Activated naive CD8-positive, alpha-beta T cell treated with anti-CD3 and anti-CD28 coated beads, Interleukin-2, amount 50 U/mL, for 24 hours (primary cell): Measurements from ENCODE around the gene DIAPH2.

ENCODE experiments used
- ATAC-seq: fragments of 150-1000 bp; cut with Tn5 transposase; one replicate; pipeline ENCODE4 v1.10.0; 2021
- DNase-seq: peaks from one replicate; pipeline ENCODE4 v3.0.0; 2021
- H3K27ac Mint-ChIP-seq: one replicate; pipeline ENCODE4 v1.8.0; 2021; ENCODE audit warnings: mild to moderate bottlenecking, mixed read lengths
- H3K27me3 Mint-ChIP-seq: one replicate; pipeline ENCODE4 v1.8.0; 2021; ENCODE audit warnings: mixed read lengths
- H3K36me3 Mint-ChIP-seq: one replicate; pipeline ENCODE4 v1.8.0; 2021; ENCODE audit warnings: low read depth, mixed read lengths
- H3K4me1 Mint-ChIP-seq: one replicate; pipeline ENCODE4 v1.8.0; 2021; ENCODE audit warnings: mixed read lengths
- H3K4me3 Mint-ChIP-seq: one replicate; pipeline ENCODE4 v1.8.0; 2021; ENCODE audit warnings: mild to moderate bottlenecking, moderate library complexity, mixed read lengths
- H3K9me3 Mint-ChIP-seq: one replicate; pipeline ENCODE4 v1.8.0; 2021; ENCODE audit warnings: mixed read lengths

The DIAPH2 gene

GRCh38 chrX:96989830-96990571 lies 305.4 kb downstream of the DIAPH2 start:
- DNase-seq, result no peak
- peaks cover 3% of the 10 kb centered on the region for H3K36me3 Mint-ChIP-seq
- H3K4me1 Mint-ChIP-seq, result no peaks in the 10 kb centered on the region
- no peak overlapping the region for H3K27ac Mint-ChIP-seq
- H3K4me3 Mint-ChIP-seq, result no peak overlapping the region
- H3K27me3 Mint-ChIP-seq, result no peaks in the 10 kb centered on the region
- ATAC-seq, result no peak
- peaks cover 6% of the 10 kb centered on the region for H3K9me3 Mint-ChIP-seq

GRCh38 chrX:96994093-96994492 lies 309.5 kb downstream of the DIAPH2 start:
- DNase-seq, result no peak
- Mint-ChIP-seq H3K9me3 (peaks cover 6% of the 10 kb centered on the region), H3K27me3 (no peaks in the 10 kb centered on the region), H3K36me3 (peaks cover 3% of the 10 kb centered on the region), H3K4me1 (no peaks in the 10 kb centered on the region), H3K4me3 (no peak overlapping the region), H3K27ac (no peak overlapping the region)
- ATAC-seq, result no peak

- Mint-ChIP-seq H3K27ac (no peak overlapping the region), H3K4me1 (no peaks in the 10 kb centered on the region), H3K9me3 (peaks cover 9% of the 10 kb centered on the region), H3K27me3 (no peaks in the 10 kb centered on the region), H3K36me3 (peaks cover 6% of the 10 kb centered on the region), H3K4me3 (no peak overlapping the region)
- DNase-seq, result no peak
- ATAC-seq, result no peak
Measured at GRCh38 chrX:96997196-96997595, 312.6 kb downstream of the DIAPH2 start.

GRCh38 chrX:97000682-97001368 lies 316.2 kb downstream of the DIAPH2 start:
- H3K4me3 Mint-ChIP-seq, result no peak overlapping the region
- no peak overlapping the region for H3K27ac Mint-ChIP-seq
- no peaks in the 10 kb centered on the region for H3K4me1 Mint-ChIP-seq
- peaks cover 3% of the 10 kb centered on the region for H3K9me3 Mint-ChIP-seq
- H3K36me3 Mint-ChIP-seq, result peaks cover 2% of the 10 kb centered on the region
- ATAC-seq (no peak), DNase-seq (no peak)
- no peaks in the 10 kb centered on the region for H3K27me3 Mint-ChIP-seq

GRCh38 chrX:97006167-97006566 lies 321.5 kb downstream of the DIAPH2 start:
- no peak for DNase-seq

GRCh38 chrX:97009391-97009790 lies 324.7 kb downstream of the DIAPH2 start:
- Mint-ChIP-seq H3K4me3 (no peak overlapping the region), H3K4me1 (peaks cover 2% of the 10 kb centered on the region), H3K27me3 (no peaks in the 10 kb centered on the region), H3K36me3 (no peaks in the 10 kb centered on the region), H3K27ac (no peak overlapping the region), H3K9me3 (no peaks in the 10 kb centered on the region)
- ATAC-seq (no peak), DNase-seq (no peak)

More at GRCh38 chrX:97006167-97006566, 321.5 kb downstream of the DIAPH2 start:
- Mint-ChIP-seq H3K36me3 (no peaks in the 10 kb centered on the region), H3K4me1 (peaks cover 2% of the 10 kb centered on the region), H3K27me3 (no peaks in the 10 kb centered on the region), H3K9me3 (no peaks in the 10 kb centered on the region), H3K4me3 (no peak overlapping the region), H3K27ac (no peak overlapping the region)
- no peak for ATAC-seq

GRCh38 chrX:97011540-97011939 lies 326.9 kb downstream of the DIAPH2 start:
- Mint-ChIP-seq H3K9me3 (no peaks in the 10 kb centered on the region), H3K4me3 (no peak overlapping the region), H3K27ac (no peak overlapping the region), H3K27me3 (no peaks in the 10 kb centered on the region), H3K4me1 (peaks cover 2% of the 10 kb centered on the region), H3K36me3 (no peaks in the 10 kb centered on the region)
- no peak for ATAC-seq
- no peak for DNase-seq

GRCh38 chrX:97016106-97016505 lies 331.5 kb downstream of the DIAPH2 start:
- H3K4me3 Mint-ChIP-seq, result no peak overlapping the region
- H3K27me3 Mint-ChIP-seq, result no peaks in the 10 kb centered on the region
- no peak for ATAC-seq
- H3K4me1 Mint-ChIP-seq, result no peaks in the 10 kb centered on the region
- DNase-seq, result no peak
- H3K27ac Mint-ChIP-seq, result no peak overlapping the region
- no peaks in the 10 kb centered on the region for H3K9me3 Mint-ChIP-seq
- peaks cover 2% of the 10 kb centered on the region for H3K36me3 Mint-ChIP-seq

- Mint-ChIP-seq H3K36me3 (peaks cover 2% of the 10 kb centered on the region), H3K4me1 (no peaks in the 10 kb centered on the region), H3K9me3 (no peaks in the 10 kb centered on the region), H3K27me3 (no peaks in the 10 kb centered on the region), H3K27ac (no peak overlapping the region), H3K4me3 (no peak overlapping the region)
- ATAC-seq (no peak), DNase-seq (no peak)
Measured at GRCh38 chrX:97021680-97022079, 337.0 kb downstream of the DIAPH2 start.

GRCh38 chrX:97026406-97026805 lies 341.8 kb downstream of the DIAPH2 start:
- Mint-ChIP-seq H3K4me1 (peaks cover 9% of the 10 kb centered on the region), H3K4me3 (no peak overlapping the region), H3K36me3 (peaks cover 2% of the 10 kb centered on the region), H3K27ac (no peak overlapping the region), H3K9me3 (no peaks in the 10 kb centered on the region), H3K27me3 (no peaks in the 10 kb centered on the region)
- ATAC-seq, result no peak
- DNase-seq, result no peak

- H3K9me3 Mint-ChIP-seq, result no peaks in the 10 kb centered on the region
- DNase-seq (no peak), ATAC-seq (no peak)
- H3K4me3 Mint-ChIP-seq, result no peak overlapping the region
- no peaks in the 10 kb centered on the region for H3K27me3 Mint-ChIP-seq
- peaks cover 2% of the 10 kb centered on the region for H3K36me3 Mint-ChIP-seq
- peaks cover 9% of the 10 kb centered on the region for H3K4me1 Mint-ChIP-seq
- H3K27ac Mint-ChIP-seq, result no peak overlapping the region
Measured at GRCh38 chrX:97027384-97027922, 342.8 kb downstream of the DIAPH2 start.

- Mint-ChIP-seq H3K36me3 (peaks cover 2% of the 10 kb centered on the region), H3K27me3 (no peaks in the 10 kb centered on the region), H3K9me3 (no peaks in the 10 kb centered on the region), H3K4me3 (no peak overlapping the region), H3K27ac (no peak overlapping the region), H3K4me1 (peaks cover 9% of the 10 kb centered on the region)
- DNase-seq (no peak), ATAC-seq (peak; percentile 79)
Measured at GRCh38 chrX:97030463-97030862, 345.8 kb downstream of the DIAPH2 start.

- no peak overlapping the region for H3K27ac Mint-ChIP-seq
- H3K9me3 Mint-ChIP-seq, result no peaks in the 10 kb centered on the region
- H3K4me3 Mint-ChIP-seq, result no peak overlapping the region
- DNase-seq (no peak), ATAC-seq (no peak)
- H3K27me3 Mint-ChIP-seq, result no peaks in the 10 kb centered on the region
- peaks cover 2% of the 10 kb centered on the region for H3K36me3 Mint-ChIP-seq
- peaks cover 9% of the 10 kb centered on the region for H3K4me1 Mint-ChIP-seq
Measured at GRCh38 chrX:97030947-97031346, 346.3 kb downstream of the DIAPH2 start.

- Mint-ChIP-seq H3K36me3 (no peaks in the 10 kb centered on the region), H3K4me3 (no peak overlapping the region), H3K27me3 (no peaks in the 10 kb centered on the region), H3K27ac (peak overlapping the region; percentile 72), H3K9me3 (no peaks in the 10 kb centered on the region), H3K4me1 (peaks cover 10% of the 10 kb centered on the region)
- ATAC-seq (peak; percentile 75), DNase-seq (no peak)
Measured at GRCh38 chrX:97039363-97040029, 354.9 kb downstream of the DIAPH2 start.

GRCh38 chrX:97045470-97045869 lies 360.8 kb downstream of the DIAPH2 start:
- ATAC-seq (no peak), DNase-seq (no peak)
- Mint-ChIP-seq H3K4me3 (no peak overlapping the region), H3K9me3 (no peaks in the 10 kb centered on the region), H3K27ac (no peak overlapping the region), H3K27me3 (no peaks in the 10 kb centered on the region), H3K4me1 (no peaks in the 10 kb centered on the region), H3K36me3 (no peaks in the 10 kb centered on the region)
